Measurements from ENCODE around the gene NME1.

The NME1 gene

GRCh38 chr17:51197754-51198153, 44.4 kb downstream of the NME1 start:
- no peak for DNase-seq

DNA sequence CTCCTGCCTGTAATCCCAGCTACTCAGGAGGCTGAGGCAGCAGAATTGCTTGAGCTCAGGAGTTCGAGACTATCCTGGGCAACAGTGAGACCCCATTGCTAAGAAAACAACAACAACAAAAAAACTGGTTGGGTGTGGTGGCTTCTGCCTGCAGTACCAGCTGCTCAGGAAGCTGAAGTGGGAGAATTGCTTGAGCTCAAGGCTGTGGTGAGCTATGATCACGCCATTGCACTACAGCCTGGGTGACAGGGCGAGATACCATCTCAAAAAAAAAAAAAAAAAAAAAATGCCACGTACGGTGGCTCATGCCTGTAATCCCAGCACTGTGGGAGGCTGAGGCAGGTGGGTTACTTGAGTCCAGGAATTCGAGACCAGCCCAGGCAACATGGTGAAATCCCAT, 46.9 kb downstream of the NME1 start:
- no peak for DNase-seq

DNA sequence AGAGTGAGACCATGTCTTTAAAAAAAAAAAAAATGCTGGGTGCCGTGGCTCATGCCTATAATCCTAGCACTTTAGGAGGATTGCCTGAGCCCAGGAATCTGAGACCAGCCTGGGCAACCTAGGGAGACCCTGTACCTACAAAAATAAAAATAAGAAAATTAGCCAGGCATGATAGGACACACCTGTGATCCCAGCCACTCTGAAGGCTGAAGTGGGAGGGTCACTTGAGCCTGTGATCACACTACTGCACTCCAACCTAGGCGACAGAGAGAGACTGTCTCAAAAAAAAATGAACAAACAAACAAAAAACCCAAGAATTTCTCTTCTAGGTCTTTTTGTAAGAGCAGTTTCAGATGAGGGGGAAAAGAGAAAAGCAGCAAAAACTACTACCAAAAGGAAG, 47.5 kb downstream of the NME1 start:
- DNase-seq: no peak

- DNase-seq: no peak
These were observed 50.5 kb downstream of the NME1 start for GRCh38 chr17:51203838-51204237.

All from SHP77 treated with DMSO at 0.1 percent for 48 hours (cell line).